ENCODE data around the gene CD200R1L. TPM values are rescaled to one million over a fixed set of nuclear protein-coding genes. Genes with fewer than 3 reads are reported as not detected.

The CD200R1L gene
- total RNA-seq, 2 donors from 2014 or later = not detected

- Mint-ChIP-seq H3K27ac (no peak overlapping the region), H3K36me3 (ENCODE audit: low read depth) (no peaks in the 10 kb centered on the region), H3K4me3 (no peak overlapping the region), H3K27me3 (no peaks in the 10 kb centered on the region), H3K4me1 (peaks cover 35% of the 10 kb centered on the region)
- ATAC-seq (no peak), DNase-seq (no peak)
- no peaks in the 10 kb centered on the region for H3K9me3 ChIP-seq (ENCODE audit: control insufficient read depth, low read length, poor library complexity, severe bottlenecking)
Observed at GRCh38 chr3:112777811-112778210, 68.9 kb downstream of the CD200R1L start.

GRCh38 chr3:112776836-112777235 is 69.8 kb downstream of the CD200R1L start:
- H3K27ac Mint-ChIP-seq = no peak overlapping the region
- no peaks in the 10 kb centered on the region for H3K9me3 ChIP-seq (ENCODE audit: control insufficient read depth, low read length, poor library complexity, severe bottlenecking)
- ATAC-seq (no peak), DNase-seq (no peak)
- peaks cover 3% of the 10 kb centered on the region for H3K36me3 Mint-ChIP-seq (ENCODE audit: low read depth)
- no peaks in the 10 kb centered on the region for H3K27me3 Mint-ChIP-seq
- H3K4me3 Mint-ChIP-seq = no peak overlapping the region
- H3K4me1 Mint-ChIP-seq = peaks cover 42% of the 10 kb centered on the region

GRCh38 chr3:112776000-112776399 is 70.7 kb downstream of the CD200R1L start:
- Mint-ChIP-seq H3K4me1 (peaks cover 42% of the 10 kb centered on the region), H3K4me3 (no peak overlapping the region), H3K36me3 (ENCODE audit: low read depth) (peaks cover 3% of the 10 kb centered on the region), H3K27me3 (no peaks in the 10 kb centered on the region), H3K27ac (no peak overlapping the region)
- DNase-seq = no peak
- no peak for ATAC-seq
- H3K9me3 ChIP-seq (ENCODE audit: control insufficient read depth, low read length, poor library complexity, severe bottlenecking) = no peaks in the 10 kb centered on the region

- Mint-ChIP-seq H3K27ac (peak overlapping the region; percentile 82), H3K36me3 (ENCODE audit: low read depth) (peaks cover 3% of the 10 kb centered on the region), H3K4me1 (peaks cover 44% of the 10 kb centered on the region), H3K27me3 (no peaks in the 10 kb centered on the region), H3K4me3 (no peak overlapping the region)
- no peak for ATAC-seq
- DNase-seq = no peak
- no peaks in the 10 kb centered on the region for H3K9me3 ChIP-seq (ENCODE audit: control insufficient read depth, low read length, poor library complexity, severe bottlenecking)
Observed at GRCh38 chr3:112775011-112775742, 71.5 kb downstream of the CD200R1L start.

GRCh38 chr3:112774293-112774926 is 72.3 kb downstream of the CD200R1L start:
- peak overlapping the region; percentile 82 for H3K27ac Mint-ChIP-seq
- H3K4me3 Mint-ChIP-seq = peak overlapping the region; percentile 83
- ATAC-seq (peak; percentile 29), DNase-seq (no peak)
- H3K9me3 ChIP-seq (ENCODE audit: control insufficient read depth, low read length, poor library complexity, severe bottlenecking) = no peaks in the 10 kb centered on the region
- H3K4me1 Mint-ChIP-seq = peaks cover 42% of the 10 kb centered on the region
- no peaks in the 10 kb centered on the region for H3K27me3 Mint-ChIP-seq
- H3K36me3 Mint-ChIP-seq (ENCODE audit: low read depth) = peaks cover 3% of the 10 kb centered on the region

- Mint-ChIP-seq H3K27ac (peak overlapping the region; percentile 82), H3K4me1 (peaks cover 39% of the 10 kb centered on the region), H3K4me3 (peak overlapping the region; percentile 83), H3K36me3 (ENCODE audit: low read depth) (peaks cover 3% of the 10 kb centered on the region), H3K27me3 (no peaks in the 10 kb centered on the region)
- ATAC-seq (peak; percentile 83), DNase-seq (peak in 1 of 3 donors; percentile 17)
- no peaks in the 10 kb centered on the region for H3K9me3 ChIP-seq (ENCODE audit: control insufficient read depth, low read length, poor library complexity, severe bottlenecking)
Observed at GRCh38 chr3:112773864-112774263, 72.8 kb downstream of the CD200R1L start.

- Mint-ChIP-seq H3K36me3 (ENCODE audit: low read depth) (peaks cover 5% of the 10 kb centered on the region), H3K27me3 (no peaks in the 10 kb centered on the region), H3K4me1 (peaks cover 36% of the 10 kb centered on the region), H3K4me3 (no peak overlapping the region), H3K27ac (no peak overlapping the region)
- no peaks in the 10 kb centered on the region for H3K9me3 ChIP-seq (ENCODE audit: control insufficient read depth, low read length, poor library complexity, severe bottlenecking)
- DNase-seq = no peak
- no peak for ATAC-seq
Observed at GRCh38 chr3:112770951-112771350, 75.7 kb downstream of the CD200R1L start.

- no peaks in the 10 kb centered on the region for H3K27me3 Mint-ChIP-seq
- DNase-seq = no peak
- H3K36me3 Mint-ChIP-seq (ENCODE audit: low read depth) = peaks cover 5% of the 10 kb centered on the region
- no peaks in the 10 kb centered on the region for H3K9me3 ChIP-seq (ENCODE audit: control insufficient read depth, low read length, poor library complexity, severe bottlenecking)
- H3K4me1 Mint-ChIP-seq = peaks cover 34% of the 10 kb centered on the region
- ATAC-seq = no peak
- no peak overlapping the region for H3K4me3 Mint-ChIP-seq
- H3K27ac Mint-ChIP-seq = no peak overlapping the region
Observed at GRCh38 chr3:112770032-112770626, 76.5 kb downstream of the CD200R1L start.

- DNase-seq = no peak
- Mint-ChIP-seq H3K27me3 (no peaks in the 10 kb centered on the region), H3K4me3 (no peak overlapping the region), H3K36me3 (ENCODE audit: low read depth) (peaks cover 5% of the 10 kb centered on the region), H3K27ac (no peak overlapping the region), H3K4me1 (peaks cover 27% of the 10 kb centered on the region)
- ATAC-seq = no peak
- H3K9me3 ChIP-seq (ENCODE audit: control insufficient read depth, low read length, poor library complexity, severe bottlenecking) = no peaks in the 10 kb centered on the region
Observed at GRCh38 chr3:112769286-112769978, 77.2 kb downstream of the CD200R1L start.

GRCh38 chr3:112767777-112768176 is 78.9 kb downstream of the CD200R1L start:
- no peaks in the 10 kb centered on the region for H3K9me3 ChIP-seq (ENCODE audit: control insufficient read depth, low read length, poor library complexity, severe bottlenecking)
- Mint-ChIP-seq H3K27ac (no peak overlapping the region), H3K4me3 (no peak overlapping the region), H3K27me3 (no peaks in the 10 kb centered on the region), H3K4me1 (peaks cover 15% of the 10 kb centered on the region), H3K36me3 (ENCODE audit: low read depth) (peaks cover 5% of the 10 kb centered on the region)
- DNase-seq (no peak), ATAC-seq (no peak)

GRCh38 chr3:112767177-112767576 is 79.5 kb downstream of the CD200R1L start:
- H3K9me3 ChIP-seq (ENCODE audit: control insufficient read depth, low read length, poor library complexity, severe bottlenecking) = no peaks in the 10 kb centered on the region
- Mint-ChIP-seq H3K4me1 (peaks cover 9% of the 10 kb centered on the region), H3K36me3 (ENCODE audit: low read depth) (peaks cover 2% of the 10 kb centered on the region), H3K27me3 (no peaks in the 10 kb centered on the region), H3K4me3 (no peak overlapping the region), H3K27ac (no peak overlapping the region)
- ATAC-seq = no peak
- no peak for DNase-seq
